Measurements from ENCODE around the gene HOXC13.

Gene HOXC13

DNA sequence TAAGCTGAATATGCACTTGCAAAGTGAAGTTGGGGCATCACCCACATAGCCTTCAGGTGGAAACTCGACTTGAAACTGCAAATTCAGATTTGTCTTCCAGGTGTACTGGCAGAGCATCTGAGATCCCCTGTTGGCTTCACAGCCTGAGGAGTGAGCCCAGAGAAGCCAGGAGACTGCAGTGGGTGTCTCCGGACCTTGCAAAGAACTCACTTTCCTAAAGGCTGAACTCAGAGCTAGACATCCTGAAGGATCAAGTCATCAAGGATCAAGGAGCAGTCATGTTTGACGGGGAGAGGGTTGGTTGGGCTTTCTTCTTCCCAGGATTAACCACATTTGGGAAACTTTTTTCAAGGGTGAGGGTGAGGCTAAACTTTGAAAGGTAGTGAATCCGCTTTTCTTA, 9.1 kb upstream of the HOXC13 start:
- no peak for TF ChIP-seq POLR2AphosphoS5 (IDR thresholded peaks at IDR 0.05; ENCODE audit: low read depth, low read length)
- TF ChIP-seq POLR2A (IDR thresholded peaks at IDR 0.05; ENCODE audit: low read depth, low read length): no peak
- DNase-seq (ENCODE audit: insufficient read length) (no peak), FAIRE-seq (no peak)

DNA sequence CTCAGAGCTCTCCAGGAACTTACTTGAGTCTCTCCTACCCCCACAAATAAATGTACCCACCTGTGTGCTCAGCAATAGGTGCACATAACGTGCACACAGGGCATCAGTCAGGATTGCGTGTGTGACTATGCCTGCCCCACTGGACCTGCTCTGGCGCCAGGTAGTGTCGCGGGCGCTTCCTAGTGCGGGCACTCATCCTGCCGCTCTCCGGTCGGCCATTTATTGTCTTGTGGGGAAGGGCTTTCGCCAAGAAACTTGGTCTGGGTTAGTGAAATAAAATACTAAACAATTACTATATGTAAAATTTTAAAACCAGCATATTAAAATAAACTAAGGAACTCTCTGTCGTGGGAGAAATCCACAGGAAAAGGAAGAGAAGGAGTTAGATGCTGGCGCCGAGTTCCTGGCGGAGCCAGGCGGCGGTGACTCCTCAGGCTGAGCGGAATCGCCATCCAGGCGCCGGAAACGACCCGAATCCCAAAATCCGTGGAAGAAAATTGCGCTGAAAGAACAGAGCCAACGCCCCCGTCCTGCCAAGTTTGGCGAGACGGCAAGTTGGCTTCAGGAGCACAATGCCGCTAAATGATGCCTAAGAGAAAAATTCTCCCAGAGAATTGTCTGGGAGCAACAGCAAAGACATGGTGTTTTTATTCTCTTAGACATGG, 7.9 kb upstream of the HOXC13 start:
- no peak for DNase-seq (ENCODE audit: insufficient read length)
- TF ChIP-seq POLR2A (IDR thresholded peaks at IDR 0.05; ENCODE audit: low read depth, low read length) (no peak), POLR2AphosphoS5 (IDR thresholded peaks at IDR 0.05; ENCODE audit: low read depth, low read length) (no peak), TAF1 (IDR thresholded peaks at IDR 0.05; ENCODE audit: borderline replicate concordance, low read depth, low read length) (no peak)
- no peak for FAIRE-seq

DNA sequence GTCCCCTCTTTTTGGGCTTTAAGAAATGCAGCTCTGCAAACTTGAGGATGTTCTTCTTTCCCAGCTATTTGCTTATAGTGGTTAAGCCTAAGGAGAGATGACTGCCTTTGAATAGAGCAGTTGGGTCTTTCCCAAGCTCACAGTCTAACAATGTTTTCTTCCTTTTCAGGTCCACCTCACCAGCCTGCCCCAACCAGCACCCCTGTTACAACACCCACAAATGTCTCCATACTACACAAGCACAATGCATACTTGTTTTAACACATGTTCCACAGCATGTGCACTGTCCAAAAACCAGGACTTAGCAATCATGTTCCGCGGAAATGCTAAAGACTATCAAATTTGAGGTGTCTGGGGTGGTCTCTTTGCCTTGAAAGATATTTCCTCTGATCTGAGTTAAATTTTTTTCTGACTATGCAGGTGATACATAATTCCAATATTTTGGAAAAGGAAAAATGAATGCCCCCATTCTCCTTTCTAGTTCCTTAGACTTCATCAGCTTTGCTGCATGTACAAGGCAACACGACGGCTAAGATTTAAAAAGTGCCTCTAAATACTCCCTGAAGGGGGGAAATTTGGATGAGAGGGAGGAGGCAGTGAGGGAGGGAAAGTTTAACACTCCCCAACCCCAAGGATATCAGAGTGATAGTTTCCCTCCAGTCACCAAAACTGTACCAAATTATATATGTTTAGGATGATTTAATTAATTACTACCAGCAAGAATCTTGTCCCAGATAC, 6.6 kb upstream of the HOXC13 start:
- TF ChIP-seq POLR2A (IDR thresholded peaks at IDR 0.05; ENCODE audit: low read depth, low read length) (no peak), TAF1 (IDR thresholded peaks at IDR 0.05; ENCODE audit: borderline replicate concordance, low read depth, low read length) (no peak), POLR2AphosphoS5 (IDR thresholded peaks at IDR 0.05; ENCODE audit: low read depth, low read length) (no peak)
- FAIRE-seq: no peak
- no peak for DNase-seq (ENCODE audit: insufficient read length)

DNA sequence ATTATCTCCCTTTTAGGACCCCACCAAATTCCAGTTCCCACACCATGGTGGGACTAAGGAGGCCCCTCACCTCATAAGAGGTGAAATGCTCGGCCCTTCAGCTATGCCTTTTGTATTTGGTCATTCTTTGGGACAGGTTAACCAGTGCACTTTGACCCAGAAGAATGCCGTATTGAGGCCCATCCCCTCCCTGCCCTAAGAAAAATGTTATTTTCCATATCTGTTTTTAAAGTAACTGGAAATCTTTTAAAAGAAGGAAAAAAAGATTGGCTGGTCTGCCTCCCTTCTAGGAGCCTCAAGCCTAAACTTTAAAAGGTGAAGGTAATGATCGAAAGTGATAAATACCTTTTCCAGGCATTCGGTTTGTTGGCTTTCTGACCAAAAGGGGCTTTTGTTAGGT, 5.7 kb upstream of the HOXC13 start:
- no peak for FAIRE-seq
- TF ChIP-seq POLR2A (IDR thresholded peaks at IDR 0.05; ENCODE audit: low read depth, low read length) (no peak), POLR2AphosphoS5 (IDR thresholded peaks at IDR 0.05; ENCODE audit: low read depth, low read length) (no peak), TAF1 (IDR thresholded peaks at IDR 0.05; ENCODE audit: borderline replicate concordance, low read depth, low read length) (no peak)
- no peak for DNase-seq (ENCODE audit: insufficient read length)

DNA sequence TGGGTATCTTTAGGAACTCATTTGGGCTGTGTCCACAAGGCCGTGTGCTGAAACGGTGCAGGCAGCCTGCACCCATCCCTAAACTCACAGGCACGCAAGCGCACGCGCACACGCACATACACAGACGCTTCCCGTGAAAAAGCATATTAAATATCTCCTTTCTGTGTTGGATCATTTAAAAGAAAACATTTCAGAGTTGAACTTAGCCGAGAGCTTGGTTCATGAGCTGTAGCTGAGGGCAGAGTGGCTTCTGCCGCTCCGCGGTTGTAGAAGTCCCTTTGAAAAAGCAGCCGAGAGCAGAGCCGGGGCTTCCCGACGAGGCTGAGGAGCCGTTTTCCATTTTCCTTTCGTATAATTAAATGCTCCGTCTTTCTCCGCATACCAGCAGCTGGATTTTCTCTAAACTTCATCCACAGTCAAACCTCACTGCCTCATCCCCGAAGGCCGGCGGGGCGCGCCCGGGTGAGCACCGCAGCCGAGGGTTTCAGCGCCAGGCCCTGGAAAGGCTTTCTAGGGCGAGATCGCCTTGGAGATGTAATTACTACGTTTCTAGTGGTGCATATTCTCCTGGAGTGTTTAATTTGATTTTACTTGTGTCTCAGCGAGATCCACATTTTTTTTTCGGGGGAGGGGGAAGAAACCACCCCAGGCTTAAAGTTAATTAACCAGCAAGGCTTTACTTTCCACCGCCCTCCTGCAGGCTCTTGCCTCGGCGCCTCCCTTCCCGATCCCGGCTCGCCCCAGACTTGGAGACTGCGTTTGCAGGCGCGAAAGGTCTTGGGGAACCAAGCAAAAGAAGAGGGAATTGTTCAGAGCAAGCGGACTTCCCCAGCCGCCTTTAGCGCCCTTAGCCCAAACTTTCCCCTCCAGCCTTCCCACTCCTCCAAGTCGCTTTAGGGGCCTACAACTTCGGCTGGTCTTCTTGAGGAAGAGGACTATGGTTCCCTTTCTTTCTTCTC, 3.0 kb upstream of the HOXC13 start:
- no peak for TF ChIP-seq TAF1 (IDR thresholded peaks at IDR 0.05; ENCODE audit: borderline replicate concordance, low read depth, low read length)
- TF ChIP-seq POLR2A (IDR thresholded peaks at IDR 0.05; ENCODE audit: low read depth, low read length): no peak
- no peak for TF ChIP-seq POLR2AphosphoS5 (IDR thresholded peaks at IDR 0.05; ENCODE audit: low read depth, low read length)
- no peak for DNase-seq (ENCODE audit: insufficient read length)
- no peak for FAIRE-seq

DNA sequence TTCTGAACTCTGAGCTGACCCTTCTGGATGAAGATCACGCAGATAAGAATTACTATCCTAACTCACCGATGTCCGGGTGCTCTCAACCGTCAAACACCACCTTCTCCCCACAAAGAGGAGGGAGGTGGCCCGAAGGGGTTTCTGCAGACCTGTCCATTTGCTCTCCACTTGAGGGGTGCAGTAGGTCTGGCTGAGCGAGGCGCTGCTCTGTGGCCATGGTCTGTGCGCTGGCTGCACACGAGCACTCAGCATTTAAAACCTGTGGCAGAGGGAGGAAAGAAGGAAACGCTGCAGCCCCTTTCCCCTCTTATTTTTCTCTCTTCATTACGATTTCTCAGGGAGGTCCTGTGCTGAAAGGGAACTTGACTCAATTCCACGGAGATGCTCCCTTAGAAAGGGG, 1.5 kb upstream of the HOXC13 start:
- DNase-seq (ENCODE audit: insufficient read length) (no peak), FAIRE-seq (no peak)
- TF ChIP-seq TAF1 (IDR thresholded peaks at IDR 0.05; ENCODE audit: borderline replicate concordance, low read depth, low read length) (no peak), POLR2AphosphoS5 (IDR thresholded peaks at IDR 0.05; ENCODE audit: low read depth, low read length) (no peak), POLR2A (IDR thresholded peaks at IDR 0.05; ENCODE audit: low read depth, low read length) (no peak)

DNA sequence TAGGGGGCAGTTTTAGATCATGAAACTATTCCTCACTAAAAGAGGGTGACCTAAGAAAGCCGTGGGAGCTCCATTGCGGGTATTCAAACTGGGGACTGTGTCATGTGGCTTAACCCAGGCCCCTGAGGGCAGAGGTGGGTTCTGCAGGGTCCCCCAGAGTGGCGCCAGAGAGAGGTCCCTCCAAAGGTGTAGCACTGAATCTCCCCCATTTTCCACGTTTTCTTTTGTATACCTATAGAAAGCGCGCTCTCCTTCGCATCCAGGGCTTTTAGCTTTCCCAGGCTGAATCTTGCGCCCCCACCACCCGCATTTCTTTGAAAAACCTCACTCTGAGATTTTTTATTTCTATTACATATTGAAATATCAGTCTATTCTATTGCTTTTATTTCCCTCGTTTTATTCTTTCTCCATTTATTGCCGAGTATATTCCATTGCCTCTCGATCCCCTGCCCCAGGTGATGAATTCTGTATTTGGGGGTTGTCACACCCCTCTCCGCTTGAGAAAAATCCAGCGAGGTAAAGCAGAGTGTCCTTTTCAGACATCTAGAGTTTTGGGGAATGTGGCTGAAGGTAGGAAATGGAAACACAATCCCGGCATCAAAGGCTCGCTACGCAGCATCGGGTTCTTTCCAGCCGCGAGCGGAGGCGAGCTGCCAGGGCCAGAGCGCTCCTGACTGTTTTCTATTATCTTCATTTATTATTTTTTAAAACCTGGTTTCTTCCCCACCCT, 870 bp upstream of the HOXC13 start:
- FAIRE-seq (no peak), DNase-seq (ENCODE audit: insufficient read length) (no peak)
- TF ChIP-seq POLR2A (IDR thresholded peaks at IDR 0.05; ENCODE audit: low read depth, low read length) (no peak), POLR2AphosphoS5 (IDR thresholded peaks at IDR 0.05; ENCODE audit: low read depth, low read length) (no peak), TAF1 (IDR thresholded peaks at IDR 0.05; ENCODE audit: borderline replicate concordance, low read depth, low read length) (no peak)

DNA sequence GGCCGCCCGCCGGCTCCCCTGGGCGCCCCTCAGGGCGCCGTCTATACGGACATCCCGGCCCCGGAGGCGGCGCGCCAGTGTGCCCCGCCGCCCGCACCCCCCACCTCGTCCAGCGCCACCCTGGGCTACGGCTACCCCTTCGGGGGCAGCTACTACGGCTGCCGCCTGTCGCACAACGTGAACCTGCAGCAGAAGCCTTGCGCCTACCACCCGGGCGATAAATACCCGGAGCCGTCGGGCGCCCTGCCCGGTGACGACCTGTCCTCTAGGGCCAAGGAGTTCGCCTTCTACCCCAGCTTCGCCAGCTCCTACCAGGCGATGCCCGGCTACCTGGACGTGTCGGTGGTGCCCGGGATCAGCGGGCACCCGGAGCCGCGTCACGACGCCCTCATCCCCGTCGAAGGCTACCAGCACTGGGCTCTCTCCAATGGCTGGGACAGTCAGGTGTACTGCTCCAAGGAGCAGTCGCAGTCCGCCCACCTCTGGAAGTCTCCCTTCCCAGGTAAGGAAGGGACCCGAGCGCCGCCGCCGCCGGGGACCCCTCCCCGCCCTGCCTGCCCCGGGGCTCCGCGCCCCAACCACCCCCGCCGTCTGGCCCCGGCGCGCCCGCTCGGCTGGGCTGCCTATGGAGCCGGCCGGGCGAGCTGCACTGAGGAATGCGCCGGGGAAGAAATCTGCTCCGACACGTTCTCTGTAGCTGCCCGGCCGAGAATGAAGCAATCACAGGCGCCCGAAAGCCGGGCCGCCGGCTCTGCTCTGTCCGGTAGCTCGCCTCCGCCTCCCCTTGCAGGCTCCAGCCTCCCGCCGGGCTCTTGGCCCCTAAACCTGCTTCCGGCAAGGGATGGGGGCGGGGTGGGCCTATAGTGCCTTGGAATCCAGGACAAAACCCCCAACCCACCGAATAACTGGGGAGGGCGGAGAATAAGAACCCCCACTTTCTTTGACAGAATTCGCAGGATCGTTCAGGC, 794 bp downstream of the HOXC13 start:
- TF ChIP-seq POLR2A (IDR thresholded peaks at IDR 0.05; ENCODE audit: low read depth, low read length) (no peak), TAF1 (IDR thresholded peaks at IDR 0.05; ENCODE audit: borderline replicate concordance, low read depth, low read length) (no peak), POLR2AphosphoS5 (IDR thresholded peaks at IDR 0.05; ENCODE audit: low read depth, low read length) (no peak)
- no peak for FAIRE-seq
- DNase-seq (ENCODE audit: insufficient read length): no peak

DNA sequence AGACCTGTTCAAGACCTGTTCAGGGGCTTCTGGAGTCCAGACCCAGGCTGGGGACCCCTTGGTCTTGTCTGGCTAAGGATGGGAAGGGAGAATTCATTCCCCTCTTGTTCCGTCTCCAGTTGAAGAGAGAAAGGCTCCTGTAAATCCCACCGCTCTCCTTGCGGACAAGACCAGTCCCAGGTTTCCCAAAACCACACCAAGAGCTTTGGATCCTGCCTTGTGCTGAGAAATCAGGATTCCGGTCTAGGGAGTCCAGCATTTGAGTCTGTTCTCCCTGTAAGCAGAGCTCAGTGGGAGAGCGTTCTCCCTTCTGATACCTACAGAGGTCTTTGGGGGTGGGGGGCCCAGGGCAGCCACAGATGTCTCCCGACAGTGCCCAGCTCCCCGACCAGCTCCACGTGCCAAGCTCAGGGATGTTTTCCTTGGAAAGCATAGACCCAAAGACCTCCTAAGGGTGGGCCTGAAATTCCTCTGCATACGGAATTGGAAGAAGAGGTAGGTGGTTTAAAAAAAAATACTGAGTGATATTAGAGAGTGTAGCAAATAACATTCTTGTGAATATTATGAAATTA, 1.9 kb downstream of the HOXC13 start:
- FAIRE-seq: no peak
- TF ChIP-seq POLR2AphosphoS5 (IDR thresholded peaks at IDR 0.05; ENCODE audit: low read depth, low read length): no peak
- TF ChIP-seq POLR2A (IDR thresholded peaks at IDR 0.05; ENCODE audit: low read depth, low read length): no peak
- TF ChIP-seq TAF1 (IDR thresholded peaks at IDR 0.05; ENCODE audit: borderline replicate concordance, low read depth, low read length): no peak
- DNase-seq (ENCODE audit: insufficient read length): no peak

DNA sequence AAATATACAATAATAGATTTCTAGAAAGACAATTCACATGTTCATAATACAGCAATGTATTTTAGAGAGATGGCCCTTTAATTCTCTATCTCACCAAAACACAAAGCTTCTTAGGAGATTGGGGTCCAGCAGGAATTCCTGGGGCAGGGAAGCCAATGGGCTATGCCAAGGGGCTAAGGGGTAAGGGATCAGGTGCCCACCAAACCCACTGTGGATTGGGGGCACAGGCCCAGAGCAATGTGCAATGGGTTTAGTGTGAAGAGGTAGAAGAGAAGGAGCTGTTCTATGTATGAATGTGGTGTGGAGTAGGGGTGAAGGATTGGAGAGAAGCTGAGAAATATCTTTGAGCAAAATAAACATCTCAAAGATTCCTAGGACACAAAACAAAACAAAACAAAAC, 2.6 kb downstream of the HOXC13 start:
- TF ChIP-seq TAF1 (IDR thresholded peaks at IDR 0.05; ENCODE audit: borderline replicate concordance, low read depth, low read length) (no peak), POLR2A (IDR thresholded peaks at IDR 0.05; ENCODE audit: low read depth, low read length) (no peak), POLR2AphosphoS5 (IDR thresholded peaks at IDR 0.05; ENCODE audit: low read depth, low read length) (no peak)
- FAIRE-seq (no peak), DNase-seq (ENCODE audit: insufficient read length) (no peak)
